Left forelimb (tissue), 1 donor: ENCODE data around the gene HOXA5.

ENCODE experiments used
- DNase-seq: peaks from one replicate; pipeline ENCODE4 v3.0.0-alpha.2; 2018; ENCODE audit warnings: low spot score

Gene HOXA5

GRCh38 chr7:27119412-27119911 is 24.0 kb downstream of the HOXA5 start:
- DNase-seq = no peak

GRCh38 chr7:27118580-27118979 is 24.9 kb downstream of the HOXA5 start:
- DNase-seq = peak; percentile 41

GRCh38 chr7:27117887-27118491 is 25.5 kb downstream of the HOXA5 start:
- no peak for DNase-seq

DNA sequence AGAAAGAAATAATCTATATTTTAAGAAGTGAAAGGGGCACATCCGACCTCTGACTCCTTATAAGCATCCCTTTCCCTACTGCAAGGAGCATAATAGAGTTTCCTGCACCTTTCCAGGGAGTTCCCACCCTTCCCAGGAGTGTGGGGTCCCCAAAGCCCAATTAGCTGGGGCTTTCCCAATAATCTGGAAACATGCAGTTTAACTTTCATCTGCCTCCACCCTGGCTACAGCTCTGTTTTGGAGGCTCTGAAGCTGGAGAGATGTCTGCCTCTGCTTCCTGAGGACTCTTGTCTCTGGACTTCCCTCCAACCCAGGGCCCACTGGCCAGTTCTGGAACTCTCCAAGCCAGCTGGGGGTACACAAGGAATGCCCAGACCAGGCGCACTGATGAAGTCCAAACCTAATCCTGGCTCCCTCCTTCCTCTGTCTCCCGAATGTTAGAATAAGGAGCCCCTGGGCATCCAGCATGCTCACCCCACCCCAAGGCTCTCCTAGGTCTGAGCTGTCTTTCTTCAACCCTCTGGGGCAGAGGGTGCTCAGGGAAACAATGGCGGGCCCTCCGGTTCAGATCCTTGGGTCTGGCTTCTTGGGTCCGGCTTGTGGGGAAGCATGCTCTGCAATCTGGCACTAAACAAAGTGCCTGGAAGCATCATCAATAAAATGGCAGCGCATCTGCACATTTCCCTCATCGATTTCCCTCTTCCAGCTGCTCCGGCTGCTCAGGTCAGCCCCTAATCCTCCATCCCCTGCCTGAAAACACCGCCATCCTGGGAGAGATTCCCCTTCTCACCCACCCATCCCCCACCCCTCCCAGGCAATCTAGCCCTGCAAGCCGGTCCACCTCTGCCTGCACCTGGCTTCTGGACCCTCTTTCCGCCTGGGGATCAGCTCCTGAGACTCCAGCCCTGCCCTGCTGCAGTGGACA is 26.3 kb downstream of the HOXA5 start:
- DNase-seq = no peak

- DNase-seq = no peak
Measured at GRCh38 chr7:27116031-27116961, 27.2 kb downstream of the HOXA5 start.

- no peak for DNase-seq
Measured at GRCh38 chr7:27115221-27116026, 28.1 kb downstream of the HOXA5 start.

- no peak for DNase-seq
Measured at GRCh38 chr7:27114881-27115220, 28.6 kb downstream of the HOXA5 start.

DNA sequence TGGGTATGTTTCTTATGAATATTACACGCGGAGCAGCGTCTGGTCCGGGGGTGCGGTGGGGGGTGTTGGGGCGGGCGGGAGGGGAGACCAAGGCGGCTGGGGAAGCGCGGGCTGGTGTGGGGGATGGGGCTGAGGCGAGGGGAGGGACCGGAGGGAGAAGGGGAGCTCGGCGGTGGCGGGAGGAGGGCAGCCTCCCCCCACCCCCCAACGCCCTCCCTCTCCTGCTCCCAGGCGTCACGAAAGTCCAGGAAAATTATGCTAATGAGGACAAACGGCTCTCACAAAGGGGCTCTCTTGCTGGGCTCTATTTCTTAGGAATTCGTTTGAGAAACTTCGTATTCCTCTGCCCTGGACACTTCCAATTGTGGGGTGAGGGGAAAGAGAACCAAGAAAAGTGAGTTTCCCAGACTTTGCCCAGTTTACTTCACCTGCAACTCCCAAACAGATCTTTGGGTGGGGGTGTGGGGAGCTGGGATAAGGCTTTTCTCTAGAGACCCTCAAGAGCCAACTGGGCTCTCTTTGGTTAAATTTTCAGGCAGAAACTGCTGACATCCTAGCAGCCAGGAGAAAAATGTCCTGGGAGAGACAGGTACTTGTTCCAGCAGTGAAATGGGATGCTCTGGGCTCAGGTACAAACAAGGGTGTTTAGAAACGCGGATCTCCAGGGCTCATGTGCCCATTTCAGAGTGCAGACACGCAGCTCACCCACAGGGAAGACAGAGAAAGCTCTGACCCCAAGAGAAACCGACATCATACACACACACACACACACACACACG is 29.3 kb downstream of the HOXA5 start:
- DNase-seq = no peak

DNA sequence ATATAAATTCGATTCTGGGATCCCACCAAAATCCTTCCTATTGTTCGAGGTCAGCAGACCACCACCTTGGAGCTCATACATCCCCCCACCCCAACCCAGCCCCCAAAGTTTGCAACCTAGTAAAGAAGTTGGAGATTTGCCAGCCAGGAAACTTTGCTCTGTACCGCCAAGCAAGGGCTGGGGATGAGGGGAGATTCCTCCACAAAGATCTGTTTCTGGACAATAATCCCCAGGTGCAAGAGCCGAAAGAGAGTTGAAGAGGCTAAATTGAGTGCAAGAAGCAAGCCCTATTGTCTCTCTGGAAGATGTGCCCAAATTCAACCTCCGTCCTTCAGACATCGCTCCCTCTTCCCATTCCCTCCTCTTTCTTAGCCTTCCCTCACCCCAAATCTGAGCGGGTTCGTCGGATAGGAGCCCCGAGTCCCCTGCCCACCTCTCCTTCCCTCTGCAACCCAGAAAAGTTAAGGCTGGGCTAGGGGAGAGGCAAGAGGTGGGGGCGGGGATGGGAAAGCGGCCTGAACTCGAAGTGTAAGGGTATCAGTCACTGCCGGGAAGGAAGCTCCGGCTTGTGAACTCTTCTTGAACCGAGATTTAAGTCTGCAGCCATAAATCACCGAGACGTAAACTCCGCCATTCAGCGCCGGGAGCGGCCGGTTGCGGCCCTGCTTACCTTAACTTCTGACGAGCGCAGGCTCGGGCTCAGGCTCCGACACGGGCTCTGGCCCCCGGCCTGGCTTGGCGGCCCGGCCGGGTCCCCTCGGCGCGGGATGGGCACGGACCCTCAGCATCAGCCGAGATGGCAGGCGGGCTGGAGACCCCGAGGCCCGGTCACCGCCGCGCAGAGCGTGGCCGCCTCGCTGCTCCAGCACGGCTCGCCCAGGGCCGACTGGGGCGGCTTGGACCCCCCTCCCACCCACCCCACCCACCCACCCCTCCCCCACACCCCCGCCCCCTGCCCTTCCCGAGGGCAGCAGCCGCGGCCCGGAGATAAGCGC is 30.2 kb downstream of the HOXA5 start:
- DNase-seq = no peak

DNA sequence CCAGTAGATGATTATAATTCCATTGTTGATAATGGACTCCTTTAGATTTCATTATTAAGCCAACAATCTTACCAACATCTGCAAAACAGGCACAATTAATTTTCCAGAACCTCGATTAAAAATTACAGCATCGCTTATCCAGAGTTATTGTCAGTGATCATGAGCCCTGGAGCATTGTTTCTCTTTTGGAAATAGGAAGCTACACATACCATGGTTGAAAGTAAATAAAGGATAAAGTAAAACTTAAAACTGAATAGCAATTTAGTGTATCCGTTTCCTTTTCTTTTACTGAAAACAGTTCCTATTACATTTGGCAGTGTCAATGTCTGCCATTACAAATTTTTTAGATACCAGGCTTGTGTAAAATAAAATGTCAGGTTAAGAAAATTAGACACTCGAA is 31.1 kb downstream of the HOXA5 start:
- DNase-seq = no peak

- no peak for DNase-seq
Measured at GRCh38 chr7:27111751-27112277, 31.7 kb downstream of the HOXA5 start.

GRCh38 chr7:27111042-27111750 is 32.3 kb downstream of the HOXA5 start:
- DNase-seq = no peak

GRCh38 chr7:27110186-27111031 is 33.1 kb downstream of the HOXA5 start:
- no peak for DNase-seq

GRCh38 chr7:27109466-27110185 is 33.9 kb downstream of the HOXA5 start:
- DNase-seq = no peak

DNA sequence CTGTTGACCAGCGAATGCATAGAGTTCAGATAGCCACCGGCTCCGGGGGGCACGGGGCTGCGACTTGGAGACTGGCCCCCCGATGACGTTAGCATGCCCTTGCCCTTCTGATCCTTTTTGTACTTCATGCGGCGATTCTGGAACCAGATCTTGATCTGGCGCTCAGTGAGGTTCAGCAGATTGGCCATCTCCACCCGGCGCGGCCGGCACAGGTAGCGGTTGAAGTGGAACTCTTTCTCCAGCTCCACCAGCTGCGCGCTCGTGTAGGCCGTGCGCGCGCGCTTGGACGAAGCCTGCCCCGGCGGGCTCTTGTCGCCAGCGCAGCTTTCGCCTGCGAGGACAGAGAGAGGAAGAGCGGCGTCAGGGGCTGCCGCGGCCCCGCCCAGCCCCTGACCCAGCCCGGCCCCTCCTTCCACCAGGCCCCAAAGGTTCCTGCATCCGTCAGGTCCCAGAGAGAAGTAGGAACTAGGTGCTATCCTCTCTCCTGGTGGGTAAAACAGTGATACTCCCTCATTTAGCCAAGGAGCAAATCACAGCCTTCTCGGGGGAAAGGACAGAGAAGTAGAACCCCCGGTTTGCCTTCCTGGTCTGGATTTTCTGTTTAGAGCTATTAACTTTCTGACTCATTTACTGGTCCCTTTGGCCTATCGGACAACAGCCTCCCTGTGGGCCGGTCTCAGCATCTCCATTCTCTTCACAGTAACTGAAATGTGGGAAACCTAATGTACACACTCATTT is 34.9 kb downstream of the HOXA5 start:
- DNase-seq = no peak
